Stimulated activated CD4-positive, alpha-beta T cell treated with anti-CD3 and anti-CD28 coated beads, TNF-alpha, amount 100 ng/mL, for 4 hours (primary cell): Measurements from ENCODE around the gene DNER.
"Not testable (repeated sequence)": the region's sequence is repeated elsewhere in the genome, so short reads cannot be mapped to it uniquely, and the experiment has no call there.

ENCODE experiments used
- DNase-seq, 3 experiments: peaks; one replicate each; pipeline ENCODE4 v3.0.0-alpha.2; 2020; ENCODE audit warnings: low read depth in 3 of 3

DNER gene

DNA sequence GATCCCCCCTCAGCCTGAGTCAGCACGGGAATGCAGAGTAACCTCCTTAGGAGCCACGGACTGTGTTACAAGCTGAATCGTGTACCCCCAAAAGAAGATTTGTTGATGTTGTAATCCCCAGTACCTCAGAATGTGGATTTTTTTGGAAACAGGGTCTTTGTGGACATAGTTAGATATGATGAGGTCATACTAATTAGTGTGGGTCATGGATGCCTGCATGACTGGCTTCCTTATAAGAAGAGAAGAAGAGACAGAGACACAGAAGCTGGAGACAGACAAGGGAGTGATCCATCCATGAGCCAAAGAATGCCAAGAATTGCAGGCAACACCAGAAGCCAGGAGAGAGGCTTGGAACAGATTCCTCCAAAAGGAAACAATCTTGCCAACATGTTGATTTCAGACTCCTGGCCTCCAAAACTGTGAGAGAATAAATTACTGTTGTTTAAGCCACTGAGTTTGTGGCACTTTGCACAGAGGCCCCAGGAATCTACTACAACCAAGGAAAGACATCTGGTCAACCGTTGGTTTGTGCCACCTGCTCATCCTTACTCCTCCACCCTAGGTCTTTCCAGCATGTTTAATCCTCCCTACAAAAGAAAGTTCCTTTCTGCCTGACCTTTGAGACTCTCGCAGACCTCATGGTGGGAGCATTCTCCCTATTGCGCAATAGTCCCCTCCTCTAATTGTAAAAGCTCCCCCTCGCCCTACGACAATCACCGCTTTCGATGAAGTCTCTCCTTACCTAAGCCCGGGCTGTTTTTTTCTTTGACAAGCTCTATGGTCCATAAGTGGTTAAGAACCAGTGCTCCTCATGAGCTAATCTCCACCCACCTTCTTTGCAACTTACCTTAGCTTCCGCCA lies 91.6 kb downstream of the DNER start:
- no peak for DNase-seq

DNA sequence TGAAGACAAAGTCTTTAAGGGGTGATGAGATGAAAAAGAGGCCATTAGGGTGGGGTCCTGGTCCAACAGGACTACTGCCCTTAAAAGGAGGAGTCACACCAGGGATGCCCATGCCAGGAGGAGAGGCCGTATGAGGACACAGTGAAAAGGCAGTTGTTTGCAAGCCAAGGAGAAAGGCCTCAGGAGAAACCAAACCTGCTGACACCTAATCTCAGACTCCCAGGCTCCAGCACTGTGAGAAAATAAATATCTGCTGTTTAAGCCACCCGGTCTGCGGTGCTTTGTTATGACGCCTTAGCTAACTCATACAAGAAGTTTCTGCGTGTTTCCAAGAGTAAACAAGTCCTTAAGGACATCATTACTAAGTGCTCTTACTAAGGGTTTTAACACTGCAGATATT lies 93.6 kb downstream of the DNER start:
- DNase-seq, result no peak

DNA sequence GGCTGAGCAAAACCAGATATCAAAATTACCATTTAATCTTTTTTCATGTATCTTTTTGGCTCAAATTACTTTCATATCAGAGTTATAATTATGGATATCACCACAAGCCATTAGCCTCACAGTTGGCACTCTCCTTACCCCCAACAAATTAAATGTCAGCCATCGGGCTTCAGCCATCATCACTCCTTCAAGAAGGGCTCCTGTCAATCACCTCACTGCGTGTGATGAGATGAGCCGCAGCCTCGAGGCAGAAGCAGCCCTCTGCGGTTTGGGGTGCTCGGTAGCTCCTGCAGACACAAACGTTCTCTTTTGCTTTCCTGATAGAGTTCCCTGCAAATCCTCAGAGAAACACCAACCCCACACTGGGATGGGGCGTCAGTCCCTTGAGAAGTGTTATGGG lies 94.1 kb downstream of the DNER start:
- no peak for DNase-seq

DNA sequence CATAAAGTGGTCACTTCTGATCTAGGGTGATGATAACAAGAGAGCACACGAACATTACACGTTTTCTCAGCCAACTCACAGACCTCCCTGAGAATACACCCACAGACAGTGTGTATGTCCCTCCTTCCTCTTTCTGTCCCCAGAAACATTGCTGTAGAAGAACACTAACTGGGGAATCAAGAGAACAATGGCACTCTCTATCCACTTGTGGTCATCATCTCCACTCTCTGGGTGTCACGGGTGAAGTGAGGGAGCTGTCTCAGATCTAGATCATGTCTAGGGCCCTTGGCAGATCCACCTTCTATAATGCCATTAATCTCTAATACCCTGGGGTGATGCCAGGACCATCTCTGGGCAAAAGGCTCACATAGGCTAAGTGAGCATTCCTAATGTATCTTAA lies 97.9 kb downstream of the DNER start:
- DNase-seq, result no peak

DNA sequence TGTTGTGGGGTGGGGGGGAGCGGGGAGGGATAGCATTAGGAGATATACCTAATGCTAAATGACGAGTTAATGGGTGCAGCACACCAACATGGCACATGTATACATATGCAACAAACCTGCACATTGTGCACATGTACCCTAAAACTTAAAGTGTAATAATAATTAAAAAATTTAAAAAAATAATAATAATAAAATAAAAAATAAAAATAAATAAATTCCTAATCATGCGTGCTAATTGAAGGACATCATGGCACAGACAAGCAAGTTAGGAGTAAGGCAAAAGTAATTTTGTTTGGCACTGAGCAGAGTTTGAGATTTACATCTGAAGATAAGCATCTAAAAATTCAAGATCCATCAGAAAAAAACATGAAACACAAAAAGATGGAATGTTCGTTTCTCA lies 100.3 kb downstream of the DNER start:
- DNase-seq, result not testable (repeated sequence)

DNA sequence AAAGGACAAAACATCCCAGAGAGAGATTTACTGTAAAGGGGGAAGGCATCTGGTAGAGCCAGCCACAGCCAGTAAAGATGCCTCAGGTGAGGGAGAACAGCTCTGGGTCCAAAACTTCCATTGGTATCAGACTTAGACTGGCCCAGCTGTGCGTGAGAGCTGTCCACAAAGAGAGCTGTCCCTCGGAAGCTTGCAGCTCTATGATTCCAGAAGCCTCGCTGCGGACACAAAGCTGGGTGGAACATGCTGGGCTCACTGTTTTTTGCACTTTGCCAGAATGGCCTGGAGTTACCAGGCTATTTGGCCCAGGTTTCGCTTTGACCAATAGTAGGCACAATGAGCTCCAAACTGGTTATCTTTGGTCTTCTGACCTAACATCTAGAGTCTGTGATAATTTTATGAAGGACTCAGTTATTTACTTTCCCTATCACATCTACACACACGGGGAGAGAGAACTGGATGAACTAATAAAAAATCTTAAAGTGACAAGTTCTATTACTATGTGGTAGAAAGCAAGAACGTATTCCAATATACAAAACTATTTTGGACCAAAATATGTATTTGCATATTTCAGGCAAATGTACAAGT lies 101.9 kb downstream of the DNER start:
- DNase-seq, result no peak

DNA sequence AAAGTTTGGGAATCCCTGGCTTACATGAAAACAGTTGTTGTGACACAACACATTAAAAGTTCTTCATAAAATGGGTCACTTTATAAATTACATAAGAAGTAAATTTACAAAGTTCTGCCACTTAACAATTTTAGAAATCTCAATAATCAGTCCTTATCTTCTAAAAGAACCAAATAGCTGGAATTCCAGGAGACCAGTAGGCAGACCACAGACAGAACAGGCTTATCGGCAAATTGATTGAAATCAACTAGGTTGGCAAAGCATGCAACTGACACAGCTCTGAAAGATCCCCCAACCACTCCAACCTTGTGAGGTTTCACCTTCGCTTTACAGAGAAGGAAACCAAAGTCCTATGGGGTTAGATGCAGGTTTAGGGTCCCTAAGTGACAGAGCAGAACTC lies 103.0 kb downstream of the DNER start:
- DNase-seq, result no peak

DNA sequence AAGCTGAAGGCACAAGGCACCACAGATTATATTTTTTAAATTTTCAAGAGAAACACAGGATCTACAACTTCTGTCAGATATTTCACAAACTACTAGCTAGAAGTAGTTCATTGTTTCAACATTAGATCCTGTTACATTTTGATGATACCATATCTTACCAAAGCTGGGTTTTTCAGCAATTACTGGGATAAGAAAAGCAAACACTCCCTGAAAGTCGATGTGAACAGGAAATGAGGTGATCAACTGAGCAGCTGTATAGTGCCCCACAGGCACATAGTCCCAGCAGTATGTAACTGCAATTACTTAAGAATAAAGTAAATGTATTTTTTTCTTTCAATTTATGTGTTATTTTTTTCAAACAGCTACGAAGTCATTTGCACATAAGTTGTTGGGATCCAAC lies 103.5 kb downstream of the DNER start:
- DNase-seq, result no peak

DNA sequence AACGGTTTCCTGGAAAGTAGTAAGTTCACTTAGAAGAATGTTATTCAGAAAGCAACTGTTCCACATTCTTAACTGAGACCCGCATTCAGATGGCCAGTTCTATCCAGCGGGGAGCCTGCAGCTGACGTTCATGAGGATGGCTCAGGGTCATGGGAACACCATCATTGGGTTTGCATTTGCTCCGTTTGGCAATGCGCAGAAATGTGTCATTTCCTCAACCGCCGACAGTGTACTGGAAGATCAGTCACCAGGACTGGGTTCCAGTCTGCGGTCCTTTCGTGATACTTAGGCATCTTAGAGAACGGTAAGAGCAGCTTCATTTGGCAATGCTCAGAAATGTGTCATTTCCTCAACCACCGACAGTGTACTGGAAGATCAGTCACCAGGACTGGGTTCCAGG lies 104.0 kb downstream of the DNER start:
- DNase-seq, result no peak

DNA sequence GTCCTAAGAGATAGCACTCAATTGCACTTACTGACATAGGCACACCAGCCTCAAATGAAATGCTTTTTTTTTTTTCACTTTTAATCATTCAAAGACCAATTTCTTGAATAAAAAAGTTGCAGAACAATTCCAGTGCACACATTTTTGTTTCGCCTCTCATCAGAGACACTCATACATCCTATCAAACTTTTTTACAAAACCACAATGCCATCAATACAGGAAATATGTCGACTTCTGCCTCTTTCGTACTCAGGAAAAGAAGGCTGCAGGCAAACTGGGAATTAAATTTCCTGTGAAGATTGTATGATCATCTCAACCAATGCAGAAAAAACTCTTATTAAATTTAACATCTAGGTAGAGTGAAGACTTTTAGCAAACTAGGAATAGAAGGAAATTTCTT lies 112.4 kb downstream of the DNER start:
- no peak for DNase-seq

DNA sequence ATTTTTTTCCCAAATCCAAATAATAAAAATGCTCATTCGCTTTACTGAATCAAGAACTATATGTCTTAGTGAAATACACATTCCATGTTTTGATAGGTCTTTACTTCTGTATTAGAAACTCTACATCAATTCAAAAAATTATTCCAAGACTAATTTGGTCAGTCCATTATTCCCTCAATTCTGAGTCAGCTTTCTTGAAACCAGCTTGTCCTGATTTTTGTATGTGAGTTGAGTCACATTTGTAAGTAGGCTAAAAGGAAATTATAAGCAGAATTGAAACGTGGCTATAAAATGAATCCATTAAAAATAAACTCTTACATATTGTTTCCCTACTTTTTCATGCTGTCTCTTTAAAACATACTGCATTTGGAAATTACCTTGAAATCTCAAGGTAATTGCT lies 113.0 kb downstream of the DNER start:
- no peak for DNase-seq

DNA sequence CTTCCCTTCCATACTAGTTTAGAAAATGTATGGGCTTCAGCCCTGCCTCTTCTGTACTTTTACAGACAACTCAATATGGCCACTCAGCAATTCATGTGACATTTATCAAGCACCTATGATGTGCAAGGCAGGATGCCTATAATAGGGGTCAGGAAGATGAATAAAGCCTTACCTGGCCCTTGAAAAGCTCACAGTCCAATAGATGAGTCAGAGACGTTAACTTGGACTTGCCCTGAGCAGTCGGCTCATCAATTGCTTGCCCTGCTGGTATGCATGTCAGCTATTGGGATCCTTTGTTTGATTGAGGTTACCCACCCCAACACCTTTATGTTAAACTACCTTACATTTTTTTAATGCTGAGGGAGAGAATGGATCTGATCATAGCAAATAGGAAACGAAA lies 116.1 kb downstream of the DNER start:
- DNase-seq, result no peak

DNA sequence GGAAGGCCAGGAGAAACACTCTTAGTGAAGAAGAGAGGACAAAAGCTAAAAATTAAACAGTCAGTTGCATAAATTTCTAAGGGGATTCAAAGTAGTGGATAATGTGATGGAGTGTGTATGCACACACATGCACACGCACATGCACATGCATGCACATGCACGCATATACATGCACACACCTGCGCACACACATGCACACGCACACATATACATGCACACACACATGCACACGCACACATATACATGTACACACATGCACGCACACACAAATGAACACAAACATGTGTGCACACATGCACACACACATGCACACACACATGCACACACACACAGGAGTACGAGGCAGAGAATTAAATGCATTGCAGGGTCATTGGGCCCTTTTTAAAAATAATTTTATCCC lies 117.6 kb downstream of the DNER start:
- no peak for DNase-seq

DNA sequence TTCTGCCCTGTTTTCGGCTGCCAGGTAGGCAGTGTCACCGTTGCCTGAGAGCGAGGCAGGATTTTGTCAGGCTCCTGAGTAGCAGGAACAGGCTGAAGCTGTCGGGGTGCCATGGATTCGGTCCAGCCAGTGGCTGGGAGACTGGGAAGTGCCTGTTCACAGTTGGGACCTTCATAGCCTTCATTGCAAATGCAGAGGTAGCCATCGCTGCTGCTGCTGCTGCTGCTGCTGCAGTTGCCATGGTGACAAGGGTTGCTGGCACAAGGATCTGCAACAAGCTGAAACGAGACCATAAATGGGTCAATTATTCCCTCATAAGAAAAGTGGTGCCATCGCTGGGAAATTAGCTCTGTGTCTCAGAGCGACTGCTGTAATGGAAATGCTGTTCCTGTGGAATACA lies 122.7 kb downstream of the DNER start:
- DNase-seq, result no peak

DNA sequence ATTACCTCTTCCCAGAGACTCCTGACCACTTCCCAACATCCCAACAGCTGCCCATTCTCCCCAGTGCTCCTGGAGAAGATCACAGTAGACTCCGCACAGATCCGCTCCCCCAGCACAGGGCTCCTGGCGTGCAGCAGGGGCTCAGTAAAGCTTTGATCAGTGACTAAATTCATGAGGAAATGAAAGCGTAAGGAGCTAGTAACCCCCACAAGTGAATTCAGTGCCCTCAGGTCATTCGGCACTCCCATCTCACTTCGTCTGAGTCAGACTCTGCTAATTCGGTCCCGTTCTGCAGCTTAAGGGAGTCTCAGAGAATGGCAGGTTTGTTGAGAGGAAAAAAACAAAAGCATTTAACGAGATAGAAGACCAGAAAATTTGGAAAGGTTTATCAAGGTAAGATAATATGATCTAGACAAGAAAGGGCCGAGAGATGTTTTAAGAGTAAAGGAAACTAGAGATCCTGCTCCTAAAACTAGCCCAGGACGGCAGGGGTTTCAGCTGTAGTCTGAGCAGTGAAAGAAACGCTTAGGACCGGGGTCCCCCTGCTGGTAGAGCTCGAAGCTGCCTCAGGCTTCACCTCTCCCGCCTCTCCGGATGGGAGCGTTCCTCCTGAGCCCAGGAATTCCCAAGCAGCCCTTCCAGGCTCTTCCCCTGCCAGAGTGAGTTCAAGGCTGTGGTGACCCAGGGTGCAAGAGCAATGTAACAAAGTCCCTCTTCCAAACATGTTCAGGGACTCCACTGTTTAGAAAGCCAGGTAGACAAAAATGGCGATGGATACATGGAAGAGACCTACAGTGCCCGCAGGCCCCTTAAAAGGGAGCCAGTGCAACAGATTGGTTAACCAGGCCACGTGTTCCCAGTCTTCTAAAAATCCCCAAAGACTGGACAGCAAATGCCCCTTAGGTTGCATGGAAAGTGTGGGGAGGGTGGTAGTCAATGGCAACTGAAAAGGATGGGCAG lies 127.3 kb downstream of the DNER start:
- no peak for DNase-seq

DNA sequence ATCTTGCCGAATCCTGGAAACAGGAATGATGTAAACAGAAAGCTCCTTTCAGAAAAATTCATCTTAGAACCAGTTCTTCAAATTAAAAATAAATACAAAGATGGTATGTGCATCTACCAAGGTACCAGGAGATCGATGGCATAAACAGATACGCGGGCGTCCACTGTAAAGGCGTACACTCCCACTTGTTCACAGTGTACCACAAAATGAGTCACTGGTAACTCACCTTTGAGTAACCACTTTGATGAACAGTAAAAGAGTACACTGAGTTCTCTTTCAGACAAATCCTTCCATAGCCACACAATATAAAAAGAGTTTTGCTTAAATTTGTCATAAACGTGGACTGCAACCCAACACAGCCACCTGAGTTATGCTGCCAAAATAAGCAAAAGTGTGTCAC lies 128.3 kb downstream of the DNER start:
- DNase-seq, result no peak

DNA sequence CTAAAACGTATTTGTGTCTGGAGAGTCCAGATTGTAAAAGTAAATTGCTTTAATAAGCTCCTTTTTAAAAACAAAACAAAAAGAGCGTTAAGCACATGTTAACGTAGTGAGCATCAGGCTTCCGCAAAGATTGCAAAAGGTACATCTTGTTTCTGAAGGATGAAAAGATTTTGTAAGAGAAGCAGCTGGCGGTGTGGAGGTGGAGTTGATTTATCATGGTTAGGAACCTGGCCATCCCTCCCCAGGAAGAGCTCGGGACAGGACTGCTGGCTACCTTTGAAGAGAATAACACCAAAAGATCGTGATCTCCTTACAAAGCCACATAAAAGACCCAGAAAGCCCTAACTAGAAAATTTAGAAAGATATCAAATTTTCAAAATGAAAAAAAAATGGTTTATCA lies 132.2 kb downstream of the DNER start:
- no peak for DNase-seq

DNA sequence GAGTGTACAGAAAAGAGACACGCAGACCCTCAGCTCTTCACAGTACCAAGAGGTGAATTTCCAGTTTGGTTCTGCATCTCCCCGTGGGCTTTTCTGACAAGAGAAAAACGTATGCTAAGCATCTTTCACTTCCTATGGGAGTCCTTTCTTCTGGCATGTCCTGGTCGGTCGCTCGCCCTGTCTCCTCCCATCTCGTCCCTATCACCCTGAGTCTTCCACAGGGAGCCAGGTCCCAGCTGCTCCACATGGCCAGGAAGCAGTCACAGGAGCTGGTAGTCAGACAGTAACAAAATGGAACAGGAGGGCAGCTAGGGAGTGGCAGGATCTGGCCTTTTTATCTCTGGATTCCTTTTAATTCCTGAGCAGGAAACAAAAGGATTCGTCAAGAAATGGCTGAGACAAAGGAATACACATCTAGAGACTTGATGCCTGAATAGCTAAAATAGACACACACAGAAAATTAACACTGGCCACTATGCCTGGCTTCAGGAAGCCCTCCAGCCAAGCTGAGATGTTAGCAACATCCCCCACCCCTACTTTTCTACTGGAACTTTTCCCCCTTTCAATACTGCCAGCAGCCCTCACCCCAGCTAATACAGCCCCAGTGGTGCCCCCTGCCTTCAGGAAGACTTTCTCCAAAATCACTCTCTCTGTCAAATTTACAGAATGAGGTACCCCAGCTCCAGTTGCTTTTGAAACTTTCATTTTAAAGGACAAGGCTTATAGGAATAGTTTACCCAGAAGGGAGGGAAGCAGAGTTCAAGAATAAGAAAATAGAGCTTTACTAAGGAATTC lies 136.1 kb downstream of the DNER start:
- DNase-seq, result no peak

DNA sequence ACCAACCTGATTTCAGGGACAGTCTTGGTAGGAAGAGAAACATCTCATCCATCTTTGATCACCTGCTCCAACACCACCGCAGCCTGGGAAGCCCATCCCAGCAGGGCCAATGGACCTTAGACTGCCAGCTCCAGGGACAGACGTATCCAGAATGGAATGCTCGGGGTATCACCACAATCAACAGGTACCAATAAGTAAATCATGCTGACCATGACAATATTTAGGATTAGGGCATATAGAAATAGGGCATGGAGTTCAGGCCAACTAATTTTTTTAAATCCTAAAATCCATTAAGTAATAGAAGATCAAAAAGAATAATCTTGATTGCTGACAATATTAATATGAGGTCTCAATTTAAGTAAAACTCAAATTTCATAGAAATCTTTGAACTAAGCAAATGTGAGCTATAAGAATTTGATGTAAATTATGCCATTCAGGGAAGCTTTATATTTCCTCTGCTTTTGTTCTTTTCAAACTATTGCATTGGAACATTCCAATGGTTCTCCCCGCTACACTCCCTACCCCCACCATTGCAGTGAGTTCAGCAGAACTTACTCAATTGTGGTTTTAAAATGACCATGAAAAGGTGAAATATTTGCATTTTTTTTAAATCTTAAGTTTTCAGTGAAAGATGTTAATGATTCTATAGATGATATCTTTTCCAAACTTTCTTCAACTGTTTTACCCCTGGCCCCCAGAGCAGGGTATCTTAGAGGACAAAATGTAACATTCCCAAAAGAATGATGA lies 138.6 kb downstream of the DNER start:
- no peak for DNase-seq

DNA sequence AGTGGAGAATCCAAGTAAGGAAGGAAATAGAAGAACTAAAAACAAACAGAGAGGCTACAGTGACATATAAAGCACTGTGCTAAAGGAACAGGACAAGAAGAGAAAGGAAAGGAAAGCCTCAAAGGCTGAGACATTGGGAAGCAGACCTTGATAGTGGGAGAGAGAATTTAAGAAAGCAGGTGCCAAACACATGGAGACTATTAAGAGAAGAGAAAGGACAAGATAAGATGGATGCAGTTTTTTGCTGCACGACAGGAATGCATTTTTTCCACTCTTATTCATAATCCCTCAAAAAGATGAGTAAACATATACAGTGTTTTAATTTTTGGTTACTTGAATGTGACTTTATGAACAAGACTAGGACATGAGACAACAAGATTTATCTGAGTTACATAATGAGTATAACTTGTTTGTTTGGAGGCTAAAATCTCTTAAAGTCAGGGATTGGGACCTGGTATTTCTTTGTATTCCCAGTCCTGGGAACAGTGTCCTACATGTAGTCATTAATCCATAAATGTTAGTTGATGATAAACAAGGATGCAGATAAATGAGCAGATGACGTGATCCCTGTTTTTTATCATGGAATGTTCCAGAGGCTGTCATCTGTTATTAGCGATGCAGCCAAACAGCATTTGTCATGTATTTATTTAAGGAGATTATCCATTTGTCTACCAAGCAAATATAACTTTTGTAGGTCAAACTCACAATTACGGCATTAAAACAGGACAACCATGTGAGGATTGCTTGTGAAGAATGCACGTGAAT lies 141.7 kb downstream of the DNER start:
- no peak for DNase-seq
